ENCODE results near the gene AKAP17A.
"Not testable (repeated sequence)": the region's sequence is repeated elsewhere in the genome, so short reads cannot be mapped to it uniquely, and the experiment has no call there.

AKAP17A gene

DNA sequence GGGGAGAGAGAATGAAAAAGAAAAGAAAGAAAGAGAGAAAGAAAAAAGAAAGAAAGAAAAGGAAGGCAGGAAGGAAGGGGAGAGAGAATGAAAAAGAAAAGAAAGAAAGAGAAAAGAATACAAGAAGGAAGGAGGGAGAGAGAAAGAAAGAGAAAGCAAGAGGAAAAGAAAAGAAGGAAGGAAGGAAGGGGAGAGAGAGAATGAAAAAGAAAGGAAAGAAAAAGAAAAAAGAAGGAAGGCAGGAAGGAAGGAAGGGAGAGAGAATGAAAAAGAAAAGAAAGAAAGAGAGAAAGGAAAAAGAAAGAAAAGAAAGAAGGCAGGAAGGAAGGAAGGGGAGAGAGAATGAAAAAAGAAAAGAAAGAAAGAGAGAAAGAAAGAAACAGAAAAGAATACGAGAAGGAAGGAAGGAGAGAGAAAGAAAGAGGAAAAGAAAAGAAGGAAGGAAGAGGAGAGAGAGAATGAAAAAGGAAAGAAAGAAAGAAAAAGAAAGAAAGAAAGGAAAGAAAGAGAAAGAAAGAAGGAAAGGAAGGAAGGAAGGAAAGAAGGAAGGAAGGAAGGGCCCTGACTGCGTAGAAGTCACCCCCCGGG is 39.4 kb upstream of the AKAP17A start:
- no peaks in the 10 kb centered on the region for H3K27me3 ChIP-seq (ENCODE audit: insufficient read depth, low read length, poor library complexity)
- H3K18ac ChIP-seq (ENCODE audit: low read length): no peak overlapping the region
- no peak overlapping the region for H2BK15ac ChIP-seq (replicated peaks; ENCODE audit: low read depth)
- no peak overlapping the region for H2BK120ac ChIP-seq (ENCODE audit: low read depth, low read length)
- no peak overlapping the region for H3K4me3 ChIP-seq (ENCODE audit: low read length)
- no peak overlapping the region for H3K27ac ChIP-seq (ENCODE audit: low read depth, low read length)
- no peak overlapping the region for H3K4ac ChIP-seq (ENCODE audit: low read depth, low read length)
- H3K4me1 ChIP-seq (ENCODE audit: control insufficient read depth, low read depth, low read length): no peaks in the 10 kb centered on the region
- H3K79me1 ChIP-seq (ENCODE audit: low read length): no peaks in the 10 kb centered on the region
- 100% methylated on average over 1 of the region's 3 CpGs for WGBS (ENCODE audit: extremely low coverage, insufficient coverage, low lambda C conversion rate)
- H3K9ac ChIP-seq (ENCODE audit: low read length): no peak overlapping the region
- no peak overlapping the region for H2AK5ac ChIP-seq (ENCODE audit: low read length)
- no peaks in the 10 kb centered on the region for H3K79me2 ChIP-seq (ENCODE audit: control insufficient read depth, insufficient read depth, low read length)
- DNase-seq: no peak
- H4K5ac ChIP-seq (ENCODE audit: low read length): no peak overlapping the region
- H3K36me3 ChIP-seq (ENCODE audit: control insufficient read depth, insufficient read depth, low read length): no peaks in the 10 kb centered on the region
- H4K8ac ChIP-seq (ENCODE audit: low read depth, low read length): no peak overlapping the region
- no peak overlapping the region for H3K4me2 ChIP-seq (ENCODE audit: low read length)
- H3K56ac ChIP-seq (ENCODE audit: low read length): no peak overlapping the region
- H2BK5ac ChIP-seq (ENCODE audit: low read length): no peak overlapping the region
- no peak overlapping the region for H3K23ac ChIP-seq (ENCODE audit: low read length)

DNA sequence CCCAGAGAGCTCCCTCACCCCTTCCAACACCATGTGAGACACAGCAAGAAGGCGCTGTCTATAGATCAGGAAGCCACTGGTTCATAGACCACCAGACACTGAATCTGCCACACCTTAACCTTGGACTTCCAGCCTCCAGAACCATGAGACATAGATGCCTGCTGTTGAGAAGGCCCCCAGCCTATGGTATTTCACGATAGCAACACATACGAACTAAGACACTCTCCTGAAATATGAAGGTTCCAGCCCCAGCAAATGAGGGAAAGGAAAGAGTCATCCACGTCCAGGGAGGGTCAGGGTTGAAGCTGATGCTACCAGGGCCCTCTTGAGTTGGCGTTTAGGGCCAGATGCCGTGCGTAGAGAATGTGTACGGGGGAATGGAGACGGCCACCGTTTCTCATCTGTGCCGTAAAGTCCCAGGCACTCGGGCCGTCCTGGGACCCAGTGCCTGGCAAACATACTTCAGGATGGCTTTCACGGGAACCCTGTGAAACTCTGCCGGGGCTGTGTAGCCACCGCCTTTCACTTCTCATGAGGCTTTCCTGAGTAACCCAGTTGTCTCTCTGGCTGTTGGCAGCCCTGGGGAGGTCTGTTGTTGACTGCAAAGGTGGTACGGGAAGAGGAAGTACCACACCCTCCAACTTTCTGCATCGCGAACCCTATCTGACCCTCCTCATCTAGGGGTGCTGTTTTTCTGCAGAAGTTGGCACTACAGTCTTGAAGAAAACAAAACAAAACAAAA is 36.8 kb upstream of the AKAP17A start:
- WGBS (ENCODE audit: extremely low coverage, insufficient coverage, low lambda C conversion rate): no CpG with 5 or more reads among the region's 19 CpGs
- Histone ChIP-seq H2BK120ac (ENCODE audit: low read depth, low read length) (no peak overlapping the region), H4K5ac (ENCODE audit: low read length) (no peak overlapping the region), H3K79me2 (ENCODE audit: control insufficient read depth, insufficient read depth, low read length) (no peaks in the 10 kb centered on the region), H3K4ac (ENCODE audit: low read depth, low read length) (no peak overlapping the region), H4K8ac (ENCODE audit: low read depth, low read length) (no peak overlapping the region), H3K4me2 (ENCODE audit: low read length) (no peak overlapping the region), H3K4me3 (ENCODE audit: low read length) (no peak overlapping the region), H3K23ac (ENCODE audit: low read length) (no peak overlapping the region), H3K56ac (ENCODE audit: low read length) (no peak overlapping the region), H2BK15ac (replicated peaks; ENCODE audit: low read depth) (no peak overlapping the region), H3K79me1 (ENCODE audit: low read length) (no peaks in the 10 kb centered on the region), H3K27ac (ENCODE audit: low read depth, low read length) (no peak overlapping the region), H3K18ac (ENCODE audit: low read length) (no peak overlapping the region), H3K9ac (ENCODE audit: low read length) (no peak overlapping the region), H2AK5ac (ENCODE audit: low read length) (no peak overlapping the region), H3K27me3 (ENCODE audit: insufficient read depth, low read length, poor library complexity) (no peaks in the 10 kb centered on the region), H2BK5ac (ENCODE audit: low read length) (no peak overlapping the region), H3K36me3 (ENCODE audit: control insufficient read depth, insufficient read depth, low read length) (no peaks in the 10 kb centered on the region), H3K4me1 (ENCODE audit: control insufficient read depth, low read depth, low read length) (no peaks in the 10 kb centered on the region)
- DNase-seq: no peak

DNA sequence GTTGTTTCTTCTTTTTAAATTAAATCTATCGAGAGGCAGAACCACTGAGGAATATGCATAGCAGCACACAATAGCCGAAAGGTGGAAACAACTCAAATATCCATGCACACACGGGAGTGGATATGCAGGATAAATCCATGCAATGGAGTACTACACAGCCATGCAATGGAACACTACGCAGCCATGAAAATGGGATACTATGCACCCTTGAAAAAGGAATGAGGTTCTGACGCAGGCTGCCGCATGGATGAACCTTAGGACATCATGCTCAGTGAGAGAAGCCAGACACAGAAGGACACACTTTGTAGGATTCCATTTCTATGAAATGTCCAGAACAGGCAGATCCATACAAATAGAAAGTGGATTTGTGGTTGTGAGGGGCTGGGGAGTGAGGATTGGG is 36.0 kb upstream of the AKAP17A start:
- H3K27me3 ChIP-seq (ENCODE audit: insufficient read depth, low read length, poor library complexity): no peaks in the 10 kb centered on the region
- H2BK15ac ChIP-seq (replicated peaks; ENCODE audit: low read depth): no peak overlapping the region
- no peaks in the 10 kb centered on the region for H3K79me2 ChIP-seq (ENCODE audit: control insufficient read depth, insufficient read depth, low read length)
- no peak overlapping the region for H4K5ac ChIP-seq (ENCODE audit: low read length)
- no peak overlapping the region for H3K4ac ChIP-seq (ENCODE audit: low read depth, low read length)
- H3K4me1 ChIP-seq (ENCODE audit: control insufficient read depth, low read depth, low read length): no peaks in the 10 kb centered on the region
- H3K18ac ChIP-seq (ENCODE audit: low read length): no peak overlapping the region
- no peak overlapping the region for H3K4me2 ChIP-seq (ENCODE audit: low read length)
- no CpG with 5 or more reads among the region's 6 CpGs for WGBS (ENCODE audit: extremely low coverage, insufficient coverage, low lambda C conversion rate)
- H3K23ac ChIP-seq (ENCODE audit: low read length): no peak overlapping the region
- H2AK5ac ChIP-seq (ENCODE audit: low read length): no peak overlapping the region
- no peak overlapping the region for H3K56ac ChIP-seq (ENCODE audit: low read length)
- H2BK5ac ChIP-seq (ENCODE audit: low read length): no peak overlapping the region
- H3K4me3 ChIP-seq (ENCODE audit: low read length): no peak overlapping the region
- DNase-seq: no peak
- no peaks in the 10 kb centered on the region for H3K36me3 ChIP-seq (ENCODE audit: control insufficient read depth, insufficient read depth, low read length)
- H3K9ac ChIP-seq (ENCODE audit: low read length): no peak overlapping the region
- no peak overlapping the region for H2BK120ac ChIP-seq (ENCODE audit: low read depth, low read length)
- H3K27ac ChIP-seq (ENCODE audit: low read depth, low read length): no peak overlapping the region
- H3K79me1 ChIP-seq (ENCODE audit: low read length): no peaks in the 10 kb centered on the region
- no peak overlapping the region for H4K8ac ChIP-seq (ENCODE audit: low read depth, low read length)

GRCh38 chrX:1557442-1557841 is 34.0 kb upstream of the AKAP17A start:
- not testable (repeated sequence) for H3K4ac ChIP-seq (ENCODE audit: low read depth, low read length); H2BK120ac ChIP-seq (ENCODE audit: low read depth, low read length); H3K9ac ChIP-seq (ENCODE audit: low read length); H2BK15ac ChIP-seq (replicated peaks; ENCODE audit: low read depth); DNase-seq; H4K8ac ChIP-seq (ENCODE audit: low read depth, low read length); H3K18ac ChIP-seq (ENCODE audit: low read length); H3K27me3 ChIP-seq (ENCODE audit: insufficient read depth, low read length, poor library complexity); H3K79me2 ChIP-seq (ENCODE audit: control insufficient read depth, insufficient read depth, low read length); H2AK5ac ChIP-seq (ENCODE audit: low read length); H3K4me1 ChIP-seq (ENCODE audit: control insufficient read depth, low read depth, low read length); H3K27ac ChIP-seq (ENCODE audit: low read depth, low read length); H3K23ac ChIP-seq (ENCODE audit: low read length); H4K5ac ChIP-seq (ENCODE audit: low read length); H3K4me2 ChIP-seq (ENCODE audit: low read length); H3K56ac ChIP-seq (ENCODE audit: low read length); H3K36me3 ChIP-seq (ENCODE audit: control insufficient read depth, insufficient read depth, low read length); H3K4me3 ChIP-seq (ENCODE audit: low read length); H3K79me1 ChIP-seq (ENCODE audit: low read length); H2BK5ac ChIP-seq (ENCODE audit: low read length)

DNA sequence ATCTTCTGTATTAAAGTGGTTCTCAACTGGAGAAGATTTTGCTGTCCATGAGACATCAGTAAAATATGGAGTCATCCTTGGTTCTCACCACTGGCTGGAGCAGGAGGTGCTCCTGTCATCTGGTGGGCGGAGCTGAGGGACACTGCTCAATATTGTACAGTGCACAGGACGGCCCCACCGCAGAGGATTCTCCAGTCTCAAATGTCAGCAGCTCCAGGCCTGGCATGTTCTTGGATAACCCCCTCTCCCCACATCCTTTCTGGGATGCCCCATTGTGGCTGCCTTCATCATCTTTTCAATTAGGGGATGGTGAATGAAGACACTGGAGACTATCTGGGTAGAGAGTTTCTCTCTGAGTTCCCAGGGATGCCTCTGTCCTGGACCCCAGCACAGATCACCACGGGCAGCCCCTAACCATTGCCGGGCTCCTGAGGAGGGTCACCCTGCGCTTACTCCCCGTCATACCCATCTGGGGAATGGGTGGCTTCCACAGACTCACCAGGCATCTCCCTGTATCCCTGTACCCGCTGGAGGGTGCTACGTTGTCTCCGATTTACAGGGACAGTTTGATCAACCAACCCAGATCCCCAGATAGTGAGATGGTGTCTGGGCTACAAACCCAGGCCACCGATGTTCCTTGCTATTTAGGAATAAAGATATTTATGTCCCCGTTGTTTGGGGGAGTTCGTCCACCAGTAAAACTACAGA is 32.5 kb upstream of the AKAP17A start:
- Histone ChIP-seq H3K27me3 (ENCODE audit: insufficient read depth, low read length, poor library complexity) (no peaks in the 10 kb centered on the region), H2BK120ac (ENCODE audit: low read depth, low read length) (no peak overlapping the region), H2BK15ac (replicated peaks; ENCODE audit: low read depth) (no peak overlapping the region), H2BK5ac (ENCODE audit: low read length) (no peak overlapping the region), H3K18ac (ENCODE audit: low read length) (no peak overlapping the region), H3K27ac (ENCODE audit: low read depth, low read length) (no peak overlapping the region), H3K9ac (ENCODE audit: low read length) (no peak overlapping the region), H3K4me2 (ENCODE audit: low read length) (no peak overlapping the region), H3K4ac (ENCODE audit: low read depth, low read length) (no peak overlapping the region), H4K8ac (ENCODE audit: low read depth, low read length) (no peak overlapping the region), H3K36me3 (ENCODE audit: control insufficient read depth, insufficient read depth, low read length) (no peaks in the 10 kb centered on the region), H3K56ac (ENCODE audit: low read length) (no peak overlapping the region), H3K23ac (ENCODE audit: low read length) (no peak overlapping the region), H4K5ac (ENCODE audit: low read length) (no peak overlapping the region), H3K4me1 (ENCODE audit: control insufficient read depth, low read depth, low read length) (no peaks in the 10 kb centered on the region), H3K79me2 (ENCODE audit: control insufficient read depth, insufficient read depth, low read length) (no peaks in the 10 kb centered on the region), H3K79me1 (ENCODE audit: low read length) (no peaks in the 10 kb centered on the region), H2AK5ac (ENCODE audit: low read length) (no peak overlapping the region), H3K4me3 (ENCODE audit: low read length) (no peak overlapping the region)
- DNase-seq: no peak
- no CpG with 5 or more reads among the region's 13 CpGs for WGBS (ENCODE audit: extremely low coverage, insufficient coverage, low lambda C conversion rate)

Data from mesendoderm (in vitro differentiated cells).